Measurements from ENCODE around the gene COL9A1. TPM values are rescaled to one million over a fixed set of nuclear protein-coding genes. Genes with fewer than 3 reads are reported as not detected.
"Not testable (repeated sequence)": the region's sequence is repeated elsewhere in the genome, so short reads cannot be mapped to it uniquely, and the experiment has no call there.

The COL9A1 gene
- polyA plus RNA-seq (2013, experiment 1 of 2; ENCODE audit: insufficient read length), result not detected
- 0.10 TPM for polyA plus RNA-seq (2013, experiment 2 of 2; ENCODE audit: insufficient read length)

DNA sequence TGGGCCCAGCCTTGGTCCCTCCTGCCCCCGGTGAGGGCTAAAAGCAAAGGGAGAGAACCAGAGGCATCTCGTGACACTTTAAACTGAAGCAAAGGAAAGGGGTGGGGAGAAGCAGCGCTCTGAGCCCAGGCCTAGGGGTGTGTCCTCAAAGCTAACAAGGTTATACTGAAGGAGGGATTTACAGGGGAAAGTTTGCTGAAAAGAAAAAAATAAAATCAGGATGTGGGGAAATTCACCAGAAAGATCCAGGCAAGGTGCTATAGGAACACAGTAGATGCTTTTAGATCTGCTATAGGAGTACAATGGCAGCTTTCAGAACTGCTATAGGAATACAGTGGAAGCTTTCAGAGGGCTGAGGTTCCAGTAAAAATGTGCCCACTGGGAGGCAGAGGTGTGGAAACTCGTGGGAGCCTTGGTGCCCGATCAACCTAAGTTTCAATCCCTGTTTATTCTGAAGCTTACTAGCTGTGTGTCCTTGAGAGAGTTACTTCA, at the start of gene COL9A1:
COL9A1 (minus strand) TSS at position 51 of the 492 bp plus-strand sequence. CDS start 160 bp downstream, outside the sequence.
- no peak for DNase-seq

- DNase-seq, result no peak
These were observed 48.6 kb upstream of the COL9A1 start for GRCh38 chr6:70351461-70351860.

DNA sequence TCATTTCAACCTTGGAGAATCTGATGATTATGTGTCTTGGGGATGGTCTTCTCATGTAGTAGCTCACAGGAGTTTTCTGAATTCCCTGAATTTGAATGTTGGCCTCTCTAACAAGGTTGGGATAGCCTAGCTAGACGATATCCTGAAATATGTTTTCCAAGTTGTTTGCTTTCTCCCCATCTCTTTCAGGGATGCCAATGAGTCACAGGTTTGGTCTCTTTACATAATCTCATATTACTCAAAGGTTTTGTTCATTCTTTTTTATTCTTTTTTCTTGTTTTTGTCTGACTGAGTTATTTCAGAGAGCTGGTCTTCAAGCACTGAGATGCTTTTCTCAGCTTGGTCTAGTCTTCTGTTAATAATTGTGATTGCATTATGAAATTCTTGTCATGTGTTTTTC, 42.7 kb upstream of the COL9A1 start:
- DNase-seq, result no peak

GRCh38 chr6:70343313-70343712, 40.4 kb upstream of the COL9A1 start:
- DNase-seq, result no peak

DNA sequence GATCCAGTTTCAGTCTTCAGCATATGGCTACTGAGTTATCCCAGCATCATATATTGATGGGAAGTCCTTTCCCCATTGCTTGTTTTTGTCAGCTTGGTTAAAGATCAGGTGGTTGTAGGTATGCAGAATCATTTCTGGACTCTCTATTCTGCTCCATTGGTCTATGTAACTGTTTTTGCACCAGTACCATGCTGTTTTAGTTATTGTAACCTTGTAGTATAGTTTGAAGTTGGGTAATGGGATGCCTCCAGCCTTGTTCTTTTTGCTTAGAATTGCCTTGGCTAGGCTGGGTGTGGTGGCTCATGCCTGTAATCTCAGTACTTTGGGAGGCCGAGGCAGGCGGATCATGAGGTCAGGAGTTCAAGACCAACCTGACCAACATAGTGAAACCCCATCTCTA, 36.9 kb upstream of the COL9A1 start:
- not testable (repeated sequence) for DNase-seq

DNA sequence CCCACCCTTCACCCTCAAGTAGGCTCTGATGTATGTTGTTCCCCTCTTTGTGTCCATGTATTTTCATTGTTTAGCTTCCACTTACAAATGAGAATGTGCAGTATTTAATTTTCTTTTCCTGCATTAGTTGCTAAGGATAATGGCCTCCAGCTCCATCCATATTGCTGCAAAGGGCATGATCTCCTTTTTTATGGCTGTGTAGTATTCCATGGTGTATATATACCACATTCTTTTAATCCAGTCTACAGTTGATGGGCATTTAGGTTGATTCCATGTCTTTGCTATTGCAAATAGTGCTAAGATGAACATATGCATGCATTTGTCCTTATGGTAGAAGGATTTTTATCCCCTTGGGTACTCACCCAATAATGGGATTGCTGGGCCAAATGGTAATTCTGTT, 35.9 kb upstream of the COL9A1 start:
- DNase-seq, result no peak

- no peak for DNase-seq
These were observed 34.8 kb upstream of the COL9A1 start for GRCh38 chr6:70337743-70338105.

DNA sequence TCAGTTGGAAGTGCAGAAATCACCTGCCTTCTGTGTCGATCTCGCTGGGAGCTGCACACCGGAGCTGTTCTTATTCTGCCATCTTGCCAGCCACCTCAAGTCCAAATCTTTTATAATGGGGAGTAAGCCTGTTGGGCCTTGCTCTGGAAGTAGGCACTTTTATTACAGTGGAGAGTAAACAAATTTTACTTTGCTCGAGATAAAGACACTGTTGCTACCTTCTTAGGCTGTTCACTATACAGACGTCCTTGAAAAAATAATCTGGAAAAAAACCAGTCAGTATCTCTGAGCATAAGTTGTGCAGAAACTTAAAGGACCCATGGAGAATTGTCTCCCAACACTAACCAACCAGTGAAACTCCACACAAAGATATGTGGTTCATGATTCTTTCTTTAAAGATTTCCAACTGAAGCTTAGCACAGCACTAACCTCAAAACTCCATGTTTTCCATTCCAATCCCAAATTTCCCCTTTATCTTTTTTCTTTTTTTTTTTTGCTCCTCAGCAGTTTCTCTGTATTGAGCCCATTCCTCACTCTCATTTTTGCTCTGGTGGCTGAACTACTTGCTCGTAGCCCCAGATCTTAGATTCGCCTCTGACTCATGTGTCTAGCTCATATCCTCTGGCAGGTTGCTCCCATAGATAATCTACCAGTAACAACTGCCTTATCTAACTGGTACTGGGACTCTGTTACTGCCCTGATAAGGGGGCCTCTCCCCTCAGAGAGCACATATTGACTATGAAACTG, 34.3 kb upstream of the COL9A1 start:
- no peak for DNase-seq

GRCh38 chr6:70327036-70327435, 24.2 kb upstream of the COL9A1 start:
- no peak for DNase-seq

DNA sequence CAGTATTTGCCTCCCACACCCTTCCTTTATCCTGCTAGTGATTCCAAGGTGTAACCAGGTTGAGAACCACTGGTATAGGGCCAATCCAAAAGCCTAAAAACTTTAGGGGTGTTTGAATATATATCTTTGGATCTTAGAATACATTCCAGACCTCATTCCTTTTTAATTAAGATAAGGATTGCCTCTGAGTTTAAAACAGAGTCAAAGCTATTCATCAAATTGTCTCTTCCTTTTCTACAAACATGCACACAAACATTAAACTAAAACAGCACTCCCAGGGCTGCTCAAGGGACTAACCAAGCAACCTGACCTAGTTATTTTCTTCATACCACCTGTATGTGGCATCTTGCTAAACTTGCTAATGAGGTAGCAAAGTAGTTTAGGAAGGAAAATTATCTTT, 22.1 kb upstream of the COL9A1 start:
- no peak for DNase-seq

GRCh38 chr6:70317799-70318198, 14.9 kb upstream of the COL9A1 start:
- not testable (repeated sequence) for DNase-seq

- DNase-seq, result no peak
These were observed 12.3 kb upstream of the COL9A1 start for GRCh38 chr6:70315079-70315751.

DNA sequence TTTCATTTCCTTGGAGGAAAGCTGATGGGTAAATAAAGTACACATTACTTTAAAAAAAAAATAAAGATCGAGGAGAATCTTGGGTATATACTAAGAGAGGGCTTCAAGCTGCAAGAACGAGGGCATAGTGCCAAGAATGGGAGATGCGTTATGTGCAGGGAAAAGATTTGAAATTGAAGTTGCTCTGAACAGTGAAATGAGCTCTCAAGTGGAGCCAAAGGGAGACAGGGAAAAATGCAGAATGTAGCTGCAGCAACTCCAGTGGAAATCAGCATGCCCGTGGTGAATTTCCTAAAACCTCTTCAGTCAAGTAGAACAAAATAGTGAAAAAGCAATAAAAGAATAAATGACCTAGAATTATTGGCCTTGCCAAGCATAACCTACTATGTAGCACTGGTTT, 11.4 kb upstream of the COL9A1 start:
- DNase-seq, result no peak

GRCh38 chr6:70312165-70312745, 9.4 kb upstream of the COL9A1 start:
- DNase-seq, result peak; percentile 58

- peak; percentile 37 for DNase-seq
These were observed 7.3 kb upstream of the COL9A1 start for GRCh38 chr6:70310063-70310694.

GRCh38 chr6:70309243-70309642, 6.4 kb upstream of the COL9A1 start:
- no peak for DNase-seq

DNA sequence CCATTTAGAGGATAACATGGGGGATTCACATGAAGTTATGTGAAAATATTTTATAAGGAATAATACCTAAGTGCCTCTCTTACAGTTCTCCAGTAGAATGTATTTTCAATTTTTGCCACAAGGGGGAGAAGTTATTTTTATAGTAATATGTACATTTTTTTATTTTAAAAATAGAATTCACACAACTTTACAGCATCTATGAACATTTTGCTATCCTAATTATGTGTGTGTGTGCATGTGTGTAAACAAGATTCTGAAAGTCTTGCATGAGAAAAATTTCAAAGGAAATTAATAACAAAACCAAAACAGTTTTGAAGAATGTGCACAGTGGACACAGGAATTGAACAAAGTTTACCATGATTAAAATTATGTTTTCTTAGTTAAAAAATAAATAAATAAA, 5.3 kb upstream of the COL9A1 start:
- DNase-seq, result not testable (repeated sequence)

DNA sequence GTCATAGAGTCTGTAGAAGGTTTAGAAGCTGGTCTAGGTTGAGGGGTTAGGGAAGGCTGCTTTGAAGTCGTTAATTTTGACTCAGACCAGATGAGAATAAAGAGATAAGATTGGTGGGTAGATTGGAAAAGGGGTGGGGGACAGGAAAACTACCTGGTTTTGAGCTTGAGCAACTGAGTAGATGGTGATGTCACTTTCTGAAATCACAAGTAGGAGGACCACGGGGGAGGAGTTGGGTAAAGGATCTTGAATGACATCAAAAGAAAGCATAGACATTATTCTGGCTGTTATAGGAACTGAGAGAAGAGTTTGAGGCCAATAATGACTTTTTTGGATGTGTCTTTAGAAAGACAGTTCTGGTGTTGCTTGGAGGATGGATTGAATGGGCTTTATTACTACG, 4.1 kb upstream of the COL9A1 start:
- no peak for DNase-seq

GRCh38 chr6:70304616-70305015, 1.7 kb upstream of the COL9A1 start:
- DNase-seq, result no peak

GRCh38 chr6:70299456-70299855, 3.4 kb downstream of the COL9A1 start:
- peak; percentile 21 for DNase-seq

DNA sequence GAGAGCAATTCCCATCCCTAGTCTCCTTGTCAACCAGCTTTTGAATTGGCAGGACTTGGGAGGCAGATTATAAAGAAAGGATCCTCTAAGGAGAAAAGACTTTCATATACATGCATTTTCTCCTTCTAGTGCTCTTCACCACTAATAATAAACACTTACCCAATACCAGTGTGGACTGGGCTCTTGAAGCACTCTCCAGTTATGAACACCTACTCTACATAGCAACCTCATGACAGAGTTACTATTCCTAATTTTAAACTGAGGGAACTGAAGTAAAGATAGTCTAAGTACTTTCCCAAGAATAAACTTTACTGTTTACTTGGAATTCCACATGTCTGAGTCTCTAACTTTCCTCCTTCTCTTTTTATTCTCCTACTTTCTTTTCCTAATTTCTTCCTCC, 4.8 kb downstream of the COL9A1 start:
- no peak for DNase-seq

DNA sequence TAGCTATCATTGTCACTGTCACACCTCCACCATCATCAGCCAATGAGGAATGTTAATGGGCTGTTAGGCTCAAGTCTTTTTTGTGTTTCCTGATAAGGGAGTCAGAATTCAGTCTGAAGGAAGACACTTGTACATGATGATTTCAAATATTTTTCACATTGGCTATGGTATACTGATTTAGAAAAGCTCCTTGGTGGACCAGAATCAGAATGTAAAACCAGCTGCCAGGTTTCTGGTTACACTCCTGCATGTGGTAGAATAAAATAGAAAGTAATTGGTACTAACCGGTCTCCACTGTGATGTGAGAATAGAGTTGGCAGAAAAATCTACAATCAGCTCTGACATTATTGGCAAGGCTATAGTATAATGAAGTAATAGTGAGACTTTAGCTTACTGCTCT, 10.7 kb downstream of the COL9A1 start:
- DNase-seq, result no peak

DNA sequence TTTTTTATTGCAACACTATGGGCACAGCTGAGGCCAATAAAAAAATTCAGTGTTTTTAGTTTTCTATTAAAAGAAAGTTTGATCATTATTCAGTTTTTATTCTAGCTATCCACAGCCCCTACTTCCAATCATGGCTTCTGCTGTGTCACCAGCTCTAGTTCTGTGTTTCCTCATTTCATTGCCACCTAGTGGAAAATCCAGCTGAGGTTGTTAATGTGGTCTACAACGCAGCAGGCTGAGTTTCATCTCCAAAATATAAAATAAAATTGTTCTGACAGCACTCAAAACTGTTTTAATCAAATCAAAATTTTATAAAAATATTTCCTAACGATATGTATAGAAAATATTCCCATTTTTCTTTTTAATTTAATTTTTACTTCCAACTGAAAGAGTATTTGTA, 13.6 kb downstream of the COL9A1 start:
- no peak for DNase-seq
